Liver (tissue), 9 donors: ENCODE data around the gene TESPA1. TPM values are rescaled to one million over a fixed set of nuclear protein-coding genes. Genes with fewer than 3 reads are reported as not detected.

Experiments used
- DNase-seq: peaks from one replicate; pipeline ENCODE4 v3.0.0-alpha.2; 2017; ENCODE audit warnings: low spot score
- H3K27ac ChIP-seq, 2 donors: one replicate each; pipeline ENCODE4 v1.7.0; 2013; ENCODE audit warnings: inconsistent platforms in 2 of 2, low read length in 2 of 2, control low read depth in 1 of 2, low read depth in 1 of 2, mild to moderate bottlenecking in 1 of 2
- H3K27me3 ChIP-seq, 4 donors: one replicate each; pipeline versions ENCODE4 v1.6.1 to v1.7.0; 2013; ENCODE audit warnings: low read length in 3 of 4, inconsistent platforms in 1 of 4, mild to moderate bottlenecking in 1 of 4, moderate library complexity in 1 of 4; ENCODE audit not compliant: control insufficient read depth in 4 of 4, insufficient read depth in 4 of 4
- H3K36me3 ChIP-seq, 4 donors: one replicate each; pipeline versions ENCODE4 v1.6.1 to v1.7.0; 2013; ENCODE audit warnings: low read length in 3 of 4, mild to moderate bottlenecking in 3 of 4, low read depth in 1 of 4, moderate library complexity in 1 of 4; ENCODE audit not compliant: control insufficient read depth in 4 of 4, insufficient read depth in 3 of 4
- H3K4me1 ChIP-seq, 4 donors: one replicate each; pipeline versions ENCODE4 v1.6.1 to v1.7.0; 2013; ENCODE audit warnings: low read length in 3 of 4, mild to moderate bottlenecking in 3 of 4, moderate library complexity in 1 of 4; ENCODE audit not compliant: control insufficient read depth in 4 of 4, insufficient read depth in 4 of 4
- H3K4me3 ChIP-seq, 3 donors: one replicate each; pipeline versions ENCODE4 v1.6.1 to v1.7.0; 2013; ENCODE audit warnings: low read length in 3 of 3, control low read depth in 1 of 3, low read depth in 1 of 3, mild to moderate bottlenecking in 1 of 3
- H3K9ac ChIP-seq, 2 donors: one replicate each; pipeline ENCODE4 v1.7.0; 2013; ENCODE audit warnings: low read length in 2 of 2, mild to moderate bottlenecking in 2 of 2, moderate library complexity in 2 of 2, control low read depth in 1 of 2, low read depth in 1 of 2
- H3K9me3 ChIP-seq, 4 donors: one replicate each; pipeline versions ENCODE4 v1.6.1 to v1.7.0; 2013; ENCODE audit warnings: low read length in 3 of 4; ENCODE audit not compliant: control insufficient read depth in 4 of 4
- EGR1 ChIP-seq, 2 donors: IDR thresholded peaks; 2 replicates each; pipeline ENCODE4 v1.6.1; 2016 to 2018; ENCODE audit warnings: antibody characterized with exemption in 2 of 2, low read depth in 2 of 2
- FOXA1 ChIP-seq: IDR thresholded peaks from 2 replicates; pipeline ENCODE4 v1.6.1; 2016; ENCODE audit warnings: antibody characterized with exemption
- FOXA2 ChIP-seq: IDR thresholded peaks from 2 replicates; pipeline ENCODE4 v1.6.1; 2016; ENCODE audit warnings: antibody characterized with exemption
- GABPA ChIP-seq, 2 donors: IDR thresholded peaks in 1 of 2; conservative IDR thresholded peaks in 1 of 2; 2 replicates each; pipeline ENCODE4 v1.6.1; 2016; ENCODE audit warnings: antibody characterized with exemption in 2 of 2, mild to moderate bottlenecking in 1 of 2, moderate library complexity in 1 of 2
- HNF4A ChIP-seq, 2 donors: conservative IDR thresholded peaks; 2 replicates each; pipeline ENCODE4 v1.6.1; 2016; ENCODE audit warnings: antibody characterized with exemption in 2 of 2, mild to moderate bottlenecking in 2 of 2
- HNF4G ChIP-seq: IDR thresholded peaks from 2 replicates; pipeline ENCODE4 v1.6.1; 2016; ENCODE audit warnings: antibody characterized with exemption
- JUND ChIP-seq, 2 donors: IDR thresholded peaks; 2 replicates each; pipeline ENCODE4 v1.6.1; 2016; ENCODE audit warnings: antibody characterized with exemption in 2 of 2
- NR2F2 ChIP-seq: IDR thresholded peaks from 2 replicates; pipeline ENCODE4 v1.6.1; 2016; ENCODE audit warnings: antibody characterized with exemption
- RAD21 ChIP-seq, 2 donors: IDR thresholded peaks; 2 replicates each; pipeline ENCODE4 v1.6.1; 2016; ENCODE audit warnings: antibody characterized with exemption in 2 of 2, mild to moderate bottlenecking in 2 of 2
- RXRA ChIP-seq, 2 donors: IDR thresholded peaks; 2 replicates each; pipeline ENCODE4 v1.6.1; 2017 to 2018; ENCODE audit warnings: antibody characterized with exemption in 2 of 2, mild to moderate bottlenecking in 1 of 2
- SP1 ChIP-seq: IDR thresholded peaks from 2 replicates; pipeline ENCODE4 v1.6.1; 2018; ENCODE audit warnings: antibody characterized with exemption, mild to moderate bottlenecking
- TAF1 ChIP-seq: conservative IDR thresholded peaks from 2 replicates; pipeline ENCODE4 v1.6.1; 2016; ENCODE audit warnings: antibody characterized with exemption, mild to moderate bottlenecking
- YY1 ChIP-seq: IDR thresholded peaks from 2 replicates; pipeline ENCODE4 v1.6.1; 2016; ENCODE audit warnings: antibody characterized with exemption, mild to moderate bottlenecking
- WGBS: extraction: QIAGEN DNeasy Blood & Tissue Kit; methylation state at CpG from one replicate; pipeline ENCODE4 v1.1.7; 2013; 5-methylcytosine and 5-hydroxymethylcytosine counted together
- polyA plus RNA-seq, 2 donors: library from polyadenylated mRNA; stranded (reverse) in 1 of 2; unstranded in 1 of 2; fragments of 200-250 nt in 1 of 2; fragments of >200 nt in 1 of 2; fragmentation: Nextera tagmentation in 1 of 2; extraction: Ambion mirVana in 1 of 2; gene quantifications; one replicate each; pipeline versions ENCODE4 v1.2.1 to v1.2.3, GENCODE V29; 2013 to 2015
- total RNA-seq, 2 donors: library from RNA; depleted of rRNA; stranded (reverse); fragments of >200 nt; gene quantifications; one replicate each; pipeline ENCODE4 v1.2.3, GENCODE V29; 2014
- TF ChIP-seq, protein P1 (sequence below): IDR thresholded peaks from 2 replicates; pipeline ENCODE4 v1.6.1; 2016; ENCODE audit warnings: antibody characterized with exemption, mild to moderate bottlenecking
- TF ChIP-seq, protein P2 (sequence below): fragments of 150-350 bp; IDR thresholded peaks from 2 replicates; pipeline ENCODE4 v1.5.1; 2017; ENCODE audit warnings: improper control_type of control experiment, low read depth, low read length; ENCODE audit not compliant: missing input control
- TF ChIP-seq, protein P3 (sequence below): IDR thresholded peaks from 2 replicates; pipeline ENCODE4 v1.6.1; 2016; ENCODE audit warnings: antibody characterized with exemption
- TF ChIP-seq, protein P4 (sequence below): IDR thresholded peaks from 2 replicates; pipeline ENCODE4 v1.6.1; 2016; ENCODE audit warnings: antibody characterized with exemption
- TF ChIP-seq, protein P5 (sequence below): IDR thresholded peaks from 2 replicates; pipeline ENCODE4 v1.6.1; 2016; ENCODE audit warnings: antibody characterized with exemption
- donor health status: healthy.
- donor health status: healthy.
- donor health status: healthy.
- donor health status: healthy.
- donor health status: healthy.

Gene TESPA1
- total and polyA plus RNA-seq, 4 donors = 0.10 to 3.2 (median 0.42) TPM

DNA sequence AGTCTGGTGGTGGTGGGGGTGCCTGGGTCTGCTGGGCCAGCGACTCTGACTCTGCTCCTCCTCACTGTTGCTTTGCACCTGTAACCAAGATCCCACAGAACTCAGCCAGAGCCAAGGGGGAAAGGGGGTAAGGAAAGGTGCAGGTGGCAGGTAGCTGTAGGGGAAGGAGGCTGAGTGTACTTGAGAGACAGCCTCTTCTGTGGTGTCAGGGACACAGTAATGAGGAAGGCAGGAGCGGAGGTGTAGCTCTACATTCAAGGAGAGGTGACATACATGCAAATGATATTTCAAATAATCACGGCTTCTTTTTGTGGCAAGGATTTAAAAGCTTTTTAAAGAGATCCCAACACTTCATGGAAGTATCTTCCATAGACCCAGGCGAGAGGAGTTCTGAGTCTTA is 23.4 kb downstream of the TESPA1 start:
- TF ChIP-seq HNF4A (conservative IDR thresholded peaks at IDR 0.05) (no peak), GABPA (IDR thresholded peaks at IDR 0.05 in 1 of 2, conservative IDR thresholded peaks at IDR 0.05 in 1 of 2) (no peak), FOXA1 (no peak), FOXA2 (no peak), YY1 (no peak), SP1 (no peak), JUND (IDR thresholded peaks at IDR 0.05) (no peak)
- TF ChIP-seq, protein P1, sequence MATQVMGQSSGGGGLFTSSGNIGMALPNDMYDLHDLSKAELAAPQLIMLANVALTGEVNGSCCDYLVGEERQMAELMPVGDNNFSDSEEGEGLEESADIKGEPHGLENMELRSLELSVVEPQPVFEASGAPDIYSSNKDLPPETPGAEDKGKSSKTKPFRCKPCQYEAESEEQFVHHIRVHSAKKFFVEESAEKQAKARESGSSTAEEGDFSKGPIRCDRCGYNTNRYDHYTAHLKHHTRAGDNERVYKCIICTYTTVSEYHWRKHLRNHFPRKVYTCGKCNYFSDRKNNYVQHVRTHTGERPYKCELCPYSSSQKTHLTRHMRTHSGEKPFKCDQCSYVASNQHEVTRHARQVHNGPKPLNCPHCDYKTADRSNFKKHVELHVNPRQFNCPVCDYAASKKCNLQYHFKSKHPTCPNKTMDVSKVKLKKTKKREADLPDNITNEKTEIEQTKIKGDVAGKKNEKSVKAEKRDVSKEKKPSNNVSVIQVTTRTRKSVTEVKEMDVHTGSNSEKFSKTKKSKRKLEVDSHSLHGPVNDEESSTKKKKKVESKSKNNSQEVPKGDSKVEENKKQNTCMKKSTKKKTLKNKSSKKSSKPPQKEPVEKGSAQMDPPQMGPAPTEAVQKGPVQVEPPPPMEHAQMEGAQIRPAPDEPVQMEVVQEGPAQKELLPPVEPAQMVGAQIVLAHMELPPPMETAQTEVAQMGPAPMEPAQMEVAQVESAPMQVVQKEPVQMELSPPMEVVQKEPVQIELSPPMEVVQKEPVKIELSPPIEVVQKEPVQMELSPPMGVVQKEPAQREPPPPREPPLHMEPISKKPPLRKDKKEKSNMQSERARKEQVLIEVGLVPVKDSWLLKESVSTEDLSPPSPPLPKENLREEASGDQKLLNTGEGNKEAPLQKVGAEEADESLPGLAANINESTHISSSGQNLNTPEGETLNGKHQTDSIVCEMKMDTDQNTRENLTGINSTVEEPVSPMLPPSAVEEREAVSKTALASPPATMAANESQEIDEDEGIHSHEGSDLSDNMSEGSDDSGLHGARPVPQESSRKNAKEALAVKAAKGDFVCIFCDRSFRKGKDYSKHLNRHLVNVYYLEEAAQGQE = no peak
- H3K27ac ChIP-seq = no peak overlapping the region

DNA sequence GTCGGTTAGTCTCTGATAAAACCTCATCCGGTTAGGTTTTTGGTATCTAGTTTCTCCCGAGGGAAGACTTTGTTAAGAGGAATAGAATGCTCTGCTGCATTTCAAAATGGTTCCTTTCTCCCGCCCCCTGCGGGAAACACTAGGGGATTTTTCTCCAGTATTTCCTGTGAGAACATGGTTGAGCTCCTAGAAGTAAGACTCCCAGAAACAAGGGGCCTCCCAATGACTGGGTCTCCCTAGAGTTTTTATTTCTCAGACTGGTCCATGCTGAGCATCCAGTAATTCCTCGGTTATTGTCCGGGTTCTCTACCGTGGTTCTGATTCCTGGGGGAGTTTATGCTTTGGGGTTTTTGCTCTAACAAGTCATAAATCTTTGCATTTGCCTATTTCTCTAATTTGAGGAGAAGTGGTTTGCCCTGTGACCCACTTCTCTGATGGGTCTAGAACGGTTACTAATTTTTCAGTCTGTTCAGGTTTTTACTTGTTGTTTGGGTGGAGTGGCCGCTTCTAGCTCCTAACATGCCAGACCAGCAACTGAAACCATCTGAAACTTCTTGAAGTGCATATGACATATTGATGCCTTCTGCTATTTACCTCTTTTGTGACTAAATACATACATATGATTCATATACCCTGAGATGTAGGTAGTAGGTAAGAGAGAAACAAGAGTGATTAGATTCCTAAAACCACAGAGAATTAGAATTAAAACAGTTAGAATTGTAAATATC is 25.1 kb downstream of the TESPA1 start:
- TF ChIP-seq, protein P2, sequence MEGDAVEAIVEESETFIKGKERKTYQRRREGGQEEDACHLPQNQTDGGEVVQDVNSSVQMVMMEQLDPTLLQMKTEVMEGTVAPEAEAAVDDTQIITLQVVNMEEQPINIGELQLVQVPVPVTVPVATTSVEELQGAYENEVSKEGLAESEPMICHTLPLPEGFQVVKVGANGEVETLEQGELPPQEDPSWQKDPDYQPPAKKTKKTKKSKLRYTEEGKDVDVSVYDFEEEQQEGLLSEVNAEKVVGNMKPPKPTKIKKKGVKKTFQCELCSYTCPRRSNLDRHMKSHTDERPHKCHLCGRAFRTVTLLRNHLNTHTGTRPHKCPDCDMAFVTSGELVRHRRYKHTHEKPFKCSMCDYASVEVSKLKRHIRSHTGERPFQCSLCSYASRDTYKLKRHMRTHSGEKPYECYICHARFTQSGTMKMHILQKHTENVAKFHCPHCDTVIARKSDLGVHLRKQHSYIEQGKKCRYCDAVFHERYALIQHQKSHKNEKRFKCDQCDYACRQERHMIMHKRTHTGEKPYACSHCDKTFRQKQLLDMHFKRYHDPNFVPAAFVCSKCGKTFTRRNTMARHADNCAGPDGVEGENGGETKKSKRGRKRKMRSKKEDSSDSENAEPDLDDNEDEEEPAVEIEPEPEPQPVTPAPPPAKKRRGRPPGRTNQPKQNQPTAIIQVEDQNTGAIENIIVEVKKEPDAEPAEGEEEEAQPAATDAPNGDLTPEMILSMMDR = no peak
- TF ChIP-seq HNF4A (conservative IDR thresholded peaks at IDR 0.05) (no peak), GABPA (IDR thresholded peaks at IDR 0.05 in 1 of 2, conservative IDR thresholded peaks at IDR 0.05 in 1 of 2) (no peak), YY1 (no peak), RXRA (IDR thresholded peaks at IDR 0.05) (no peak), HNF4G (no peak), JUND (IDR thresholded peaks at IDR 0.05) (no peak), TAF1 (no peak), FOXA1 (no peak), FOXA2 (no peak), SP1 (no peak), RAD21 (IDR thresholded peaks at IDR 0.05) (no peak), EGR1 (IDR thresholded peaks at IDR 0.05; ENCODE audit: low read depth in 2 of 2) (no peak), NR2F2 (no peak)
- TF ChIP-seq, protein P3, sequence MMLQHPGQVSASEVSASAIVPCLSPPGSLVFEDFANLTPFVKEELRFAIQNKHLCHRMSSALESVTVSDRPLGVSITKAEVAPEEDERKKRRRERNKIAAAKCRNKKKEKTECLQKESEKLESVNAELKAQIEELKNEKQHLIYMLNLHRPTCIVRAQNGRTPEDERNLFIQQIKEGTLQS = no peak
- TF ChIP-seq, protein P4, sequence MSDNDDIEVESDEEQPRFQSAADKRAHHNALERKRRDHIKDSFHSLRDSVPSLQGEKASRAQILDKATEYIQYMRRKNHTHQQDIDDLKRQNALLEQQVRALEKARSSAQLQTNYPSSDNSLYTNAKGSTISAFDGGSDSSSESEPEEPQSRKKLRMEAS = no peak
- TF ChIP-seq, protein P5, sequence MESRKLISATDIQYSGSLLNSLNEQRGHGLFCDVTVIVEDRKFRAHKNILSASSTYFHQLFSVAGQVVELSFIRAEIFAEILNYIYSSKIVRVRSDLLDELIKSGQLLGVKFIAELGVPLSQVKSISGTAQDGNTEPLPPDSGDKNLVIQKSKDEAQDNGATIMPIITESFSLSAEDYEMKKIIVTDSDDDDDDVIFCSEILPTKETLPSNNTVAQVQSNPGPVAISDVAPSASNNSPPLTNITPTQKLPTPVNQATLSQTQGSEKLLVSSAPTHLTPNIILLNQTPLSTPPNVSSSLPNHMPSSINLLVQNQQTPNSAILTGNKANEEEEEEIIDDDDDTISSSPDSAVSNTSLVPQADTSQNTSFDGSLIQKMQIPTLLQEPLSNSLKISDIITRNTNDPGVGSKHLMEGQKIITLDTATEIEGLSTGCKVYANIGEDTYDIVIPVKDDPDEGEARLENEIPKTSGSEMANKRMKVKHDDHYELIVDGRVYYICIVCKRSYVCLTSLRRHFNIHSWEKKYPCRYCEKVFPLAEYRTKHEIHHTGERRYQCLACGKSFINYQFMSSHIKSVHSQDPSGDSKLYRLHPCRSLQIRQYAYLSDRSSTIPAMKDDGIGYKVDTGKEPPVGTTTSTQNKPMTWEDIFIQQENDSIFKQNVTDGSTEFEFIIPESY = no peak
- TF ChIP-seq, protein P1 = no peak
- Histone ChIP-seq H3K4me3 (no peak overlapping the region), H3K4me1 (no peaks in the 10 kb centered on the region), H3K27ac (no peak overlapping the region), H3K9me3 (no peaks in the 10 kb centered on the region), H3K27me3 (peaks cover 0 to 6% (median 2%) of the 10 kb centered on the region in 4 donors), H3K9ac (no peak overlapping the region), H3K36me3 (no peaks in the 10 kb centered on the region)
- WGBS = 60% methylated on average over 10 of the region's 10 CpGs
- no peak for DNase-seq

More for the DNA sequence above, 23.4 kb downstream of the TESPA1 start:
- Histone ChIP-seq H3K4me3 (no peak overlapping the region), H3K4me1 (no peaks in the 10 kb centered on the region), H3K36me3 (no peaks in the 10 kb centered on the region), H3K9me3 (no peaks in the 10 kb centered on the region), H3K9ac (no peak overlapping the region), H3K27me3 (peaks cover 0 to 6% (median 2%) of the 10 kb centered on the region in 4 donors)
- DNase-seq = no peak
- WGBS = 86% methylated on average over 4 of the region's 4 CpGs
